CD4-positive, alpha-beta T cell treated with Interleukin-15 for 4 hours (primary cell): ENCODE results near the gene PLEKHA6.
"Not testable (repeated sequence)": the region's sequence is repeated elsewhere in the genome, so short reads cannot be mapped to it uniquely, and the experiment has no call there.

Source experiments
- DNase-seq: peaks from one replicate; pipeline ENCODE4 v3.0.0-alpha.2; 2020; ENCODE audit warnings: low spot score

PLEKHA6 gene

GRCh38 chr1:204337583-204337982 lies 22.1 kb downstream of the PLEKHA6 start:
- DNase-seq: no peak

GRCh38 chr1:204337036-204337429 lies 22.7 kb downstream of the PLEKHA6 start:
- no peak for DNase-seq

- no peak for DNase-seq
Observed at GRCh38 chr1:204336421-204337035, 23.2 kb downstream of the PLEKHA6 start.

GRCh38 chr1:204335533-204335932 lies 24.2 kb downstream of the PLEKHA6 start:
- no peak for DNase-seq

GRCh38 chr1:204335085-204335484 lies 24.6 kb downstream of the PLEKHA6 start:
- no peak for DNase-seq

GRCh38 chr1:204334455-204334854 lies 25.3 kb downstream of the PLEKHA6 start:
- no peak for DNase-seq

GRCh38 chr1:204333427-204333826 lies 26.3 kb downstream of the PLEKHA6 start:
- DNase-seq: no peak

- no peak for DNase-seq
Observed at GRCh38 chr1:204331847-204332487, 27.8 kb downstream of the PLEKHA6 start.

- no peak for DNase-seq
Observed at GRCh38 chr1:204331275-204331674, 28.5 kb downstream of the PLEKHA6 start.

GRCh38 chr1:204327870-204328269 lies 31.9 kb downstream of the PLEKHA6 start:
- DNase-seq: not testable (repeated sequence)

GRCh38 chr1:204327359-204327758 lies 32.4 kb downstream of the PLEKHA6 start:
- DNase-seq: no peak

GRCh38 chr1:204326771-204327300 lies 32.9 kb downstream of the PLEKHA6 start:
- DNase-seq: no peak

GRCh38 chr1:204325944-204326343 lies 33.8 kb downstream of the PLEKHA6 start:
- no peak for DNase-seq

GRCh38 chr1:204323887-204324286 lies 35.8 kb downstream of the PLEKHA6 start:
- no peak for DNase-seq

GRCh38 chr1:204322339-204322868 lies 37.3 kb downstream of the PLEKHA6 start:
- DNase-seq: no peak

GRCh38 chr1:204321665-204322064 lies 38.1 kb downstream of the PLEKHA6 start:
- no peak for DNase-seq

- DNase-seq: no peak
Observed at GRCh38 chr1:204321051-204321450, 38.7 kb downstream of the PLEKHA6 start.

- no peak for DNase-seq
Observed at GRCh38 chr1:204320382-204320804, 39.3 kb downstream of the PLEKHA6 start.

- no peak for DNase-seq
Observed at GRCh38 chr1:204319462-204319861, 40.3 kb downstream of the PLEKHA6 start.

GRCh38 chr1:204319027-204319426 lies 40.7 kb downstream of the PLEKHA6 start:
- no peak for DNase-seq

GRCh38 chr1:204318324-204318723 lies 41.4 kb downstream of the PLEKHA6 start:
- no peak for DNase-seq

- no peak for DNase-seq
Observed at GRCh38 chr1:204317170-204317569, 42.6 kb downstream of the PLEKHA6 start.

GRCh38 chr1:204316164-204316563 lies 43.6 kb downstream of the PLEKHA6 start:
- DNase-seq: no peak
